A673 (cell line): ENCODE measurements around the gene CACNG3.

Experiments
- EZH2 ChIP-seq: fragments of 200-600 bp; sonication (generic); IDR thresholded peaks from 2 replicates; pipeline ENCODE4 v1.6.1; 2017; ENCODE audit warnings: borderline replicate concordance, low read depth, mild to moderate bottlenecking, mixed read lengths, antibody characterized with exemption, low read length; ENCODE audit not compliant: poor library complexity, severe bottlenecking
- TF ChIP-seq, protein P1 (sequence below): fragments of 300-800, 200-600 bp; sonication (generic); conservative IDR thresholded peaks from 2 replicates; pipeline ENCODE4 v1.5.1; 2017; ENCODE audit warnings: low read depth, mild to moderate bottlenecking, antibody characterized with exemption, low read length, moderate library complexity, mixed read lengths

DNA sequence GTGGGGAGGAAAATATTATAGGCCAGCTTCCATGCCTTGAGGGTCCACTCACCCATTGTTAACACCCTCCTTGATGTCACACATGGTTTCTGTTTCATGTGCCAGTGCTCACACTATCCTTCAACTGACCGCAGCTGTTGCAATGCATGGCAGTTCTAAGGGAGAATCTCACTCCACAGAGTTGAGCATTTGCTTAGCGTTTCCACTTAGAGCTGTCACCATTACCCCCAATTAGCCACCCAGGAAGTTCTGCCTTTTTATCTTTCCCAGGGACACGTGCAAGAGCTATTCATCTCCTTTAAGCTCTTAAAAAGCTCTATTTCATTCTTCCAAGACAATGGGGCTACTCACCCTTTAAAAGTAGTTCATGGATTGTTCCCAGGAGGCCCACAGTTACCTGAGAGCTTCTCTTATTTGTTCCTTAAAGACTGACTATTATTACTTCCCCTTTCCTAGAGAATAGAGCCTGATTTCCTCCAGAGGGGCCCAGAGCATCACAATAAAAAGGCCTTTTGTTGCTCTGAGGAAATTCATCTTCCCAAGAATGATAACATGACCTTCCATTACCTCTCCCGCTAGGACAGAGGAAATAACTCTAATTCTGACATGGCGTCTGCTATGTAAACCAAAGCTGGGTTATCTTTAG, 126.8 kb downstream of the CACNG3 start:
- TF ChIP-seq, protein P1, sequence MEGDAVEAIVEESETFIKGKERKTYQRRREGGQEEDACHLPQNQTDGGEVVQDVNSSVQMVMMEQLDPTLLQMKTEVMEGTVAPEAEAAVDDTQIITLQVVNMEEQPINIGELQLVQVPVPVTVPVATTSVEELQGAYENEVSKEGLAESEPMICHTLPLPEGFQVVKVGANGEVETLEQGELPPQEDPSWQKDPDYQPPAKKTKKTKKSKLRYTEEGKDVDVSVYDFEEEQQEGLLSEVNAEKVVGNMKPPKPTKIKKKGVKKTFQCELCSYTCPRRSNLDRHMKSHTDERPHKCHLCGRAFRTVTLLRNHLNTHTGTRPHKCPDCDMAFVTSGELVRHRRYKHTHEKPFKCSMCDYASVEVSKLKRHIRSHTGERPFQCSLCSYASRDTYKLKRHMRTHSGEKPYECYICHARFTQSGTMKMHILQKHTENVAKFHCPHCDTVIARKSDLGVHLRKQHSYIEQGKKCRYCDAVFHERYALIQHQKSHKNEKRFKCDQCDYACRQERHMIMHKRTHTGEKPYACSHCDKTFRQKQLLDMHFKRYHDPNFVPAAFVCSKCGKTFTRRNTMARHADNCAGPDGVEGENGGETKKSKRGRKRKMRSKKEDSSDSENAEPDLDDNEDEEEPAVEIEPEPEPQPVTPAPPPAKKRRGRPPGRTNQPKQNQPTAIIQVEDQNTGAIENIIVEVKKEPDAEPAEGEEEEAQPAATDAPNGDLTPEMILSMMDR = no peak
- TF ChIP-seq EZH2 = no peak
